Glutamatergic neuron (in vitro differentiated cells): ENCODE results near the gene C21orf58. TPM values are rescaled to one million over a fixed set of nuclear protein-coding genes. Genes with fewer than 3 reads are reported as not detected.

Experiments used
- DNase-seq: peaks from one replicate; pipeline ENCODE4 v3.0.0; 2022
- H3K27ac Mint-ChIP-seq: one replicate; pipeline ENCODE4 v1.8.0; 2020; ENCODE audit warnings: mild to moderate bottlenecking, mixed read lengths, inconsistent platforms; ENCODE audit not compliant: unreplicated experiment
- H3K27me3 Mint-ChIP-seq: one replicate; pipeline ENCODE4 v1.8.0; 2020; ENCODE audit warnings: mild to moderate bottlenecking, moderate library complexity, mixed read lengths, inconsistent platforms; ENCODE audit not compliant: unreplicated experiment
- H3K36me3 Mint-ChIP-seq: one replicate; pipeline ENCODE4 v1.8.0; 2020; ENCODE audit warnings: mild to moderate bottlenecking, mixed read lengths, inconsistent platforms; ENCODE audit not compliant: unreplicated experiment
- H3K4me1 Mint-ChIP-seq: one replicate; pipeline ENCODE4 v1.8.0; 2020; ENCODE audit warnings: mild to moderate bottlenecking, low read depth, mixed read lengths, inconsistent platforms; ENCODE audit not compliant: unreplicated experiment
- H3K4me3 Mint-ChIP-seq: one replicate; pipeline ENCODE4 v1.8.0; 2020; ENCODE audit warnings: mild to moderate bottlenecking, mixed read lengths, inconsistent platforms; ENCODE audit not compliant: unreplicated experiment
- H3K9me3 Mint-ChIP-seq: one replicate; pipeline ENCODE4 v1.8.0; 2020; ENCODE audit warnings: mild to moderate bottlenecking, moderate library complexity, mixed read lengths, inconsistent platforms; ENCODE audit not compliant: unreplicated experiment
- CTCF ChIP-seq: fragments of 200-600 bp; sonication (generic); IDR thresholded peaks from one replicate; pipeline ENCODE4 v1.5.0; 2021; ENCODE audit not compliant: partially characterized antibody, unreplicated experiment
- total RNA-seq: library from RNA; stranded (reverse); fragmentation: NEBNext Ultra II Directional; extraction: Animal tissue kit (Norgen Biotek cat#: 25700); gene quantifications from one replicate; pipeline ENCODE4 v1.2.1, GENCODE V29; 2021; ENCODE audit not compliant: unreplicated experiment

The C21orf58 gene
- total RNA-seq, 1 donor from 2014 or later = 9.7 TPM

GRCh38 chr21:46307625-46308024 is 16.0 kb downstream of the C21orf58 start:
- H3K4me3 Mint-ChIP-seq = no peak overlapping the region
- H3K27me3 Mint-ChIP-seq = no peaks in the 10 kb centered on the region
- no peak for DNase-seq
- peaks cover 5% of the 10 kb centered on the region for H3K36me3 Mint-ChIP-seq
- TF ChIP-seq CTCF = no peak
- H3K9me3 Mint-ChIP-seq = no peaks in the 10 kb centered on the region
- no peaks in the 10 kb centered on the region for H3K4me1 Mint-ChIP-seq
- no peak overlapping the region for H3K27ac Mint-ChIP-seq

GRCh38 chr21:46304955-46305354 is 18.7 kb downstream of the C21orf58 start:
- Mint-ChIP-seq H3K9me3 (peaks cover under 1% of the 10 kb centered on the region), H3K36me3 (peaks cover 5% of the 10 kb centered on the region), H3K27me3 (no peaks in the 10 kb centered on the region), H3K4me1 (no peaks in the 10 kb centered on the region), H3K27ac (no peak overlapping the region), H3K4me3 (no peak overlapping the region)
- TF ChIP-seq CTCF = no peak
- no peak for DNase-seq

GRCh38 chr21:46304437-46304836 is 19.2 kb downstream of the C21orf58 start:
- H3K9me3 Mint-ChIP-seq = peaks cover 2% of the 10 kb centered on the region
- no peak overlapping the region for H3K4me3 Mint-ChIP-seq
- DNase-seq = no peak
- peaks cover 5% of the 10 kb centered on the region for H3K36me3 Mint-ChIP-seq
- no peak for TF ChIP-seq CTCF
- no peaks in the 10 kb centered on the region for H3K4me1 Mint-ChIP-seq
- no peak overlapping the region for H3K27ac Mint-ChIP-seq
- H3K27me3 Mint-ChIP-seq = no peaks in the 10 kb centered on the region

- no peaks in the 10 kb centered on the region for H3K27me3 Mint-ChIP-seq
- H3K4me1 Mint-ChIP-seq = no peaks in the 10 kb centered on the region
- H3K27ac Mint-ChIP-seq = no peak overlapping the region
- no peak for DNase-seq
- no peak overlapping the region for H3K4me3 Mint-ChIP-seq
- peaks cover 2% of the 10 kb centered on the region for H3K9me3 Mint-ChIP-seq
- H3K36me3 Mint-ChIP-seq = peaks cover 5% of the 10 kb centered on the region
- TF ChIP-seq CTCF = no peak
Measured at GRCh38 chr21:46301759-46302158, 21.9 kb downstream of the C21orf58 start.

- Mint-ChIP-seq H3K4me1 (no peaks in the 10 kb centered on the region), H3K36me3 (peaks cover 5% of the 10 kb centered on the region), H3K27ac (no peak overlapping the region), H3K27me3 (peaks cover 5% of the 10 kb centered on the region), H3K4me3 (no peak overlapping the region), H3K9me3 (peaks cover 2% of the 10 kb centered on the region)
- no peak for DNase-seq
- no peak for TF ChIP-seq CTCF
Measured at GRCh38 chr21:46299167-46299566, 24.5 kb downstream of the C21orf58 start.
